Prostate gland (tissue), 2 donors: Measurements from ENCODE around the gene ZNF25. TPM values are rescaled to one million over a fixed set of nuclear protein-coding genes. Genes with fewer than 3 reads are reported as not detected.
"Not testable (repeated sequence)": the region's sequence is repeated elsewhere in the genome, so short reads cannot be mapped to it uniquely, and the experiment has no call there.

ENCODE experiments used
- DNase-seq: peaks from one replicate; pipeline ENCODE4 v3.0.0-alpha.2; 2019; ENCODE audit warnings: low spot score
- H3K27ac ChIP-seq, 2 donors: fragments of 200-600 bp; sonication (generic); 2 replicates each; pipeline ENCODE4 v1.5.1; 2017 to 2019
- H3K27me3 ChIP-seq: fragments of 200-600 bp; sonication (generic); replicated peaks from 2 replicates; pipeline ENCODE4 v1.5.1; 2019; ENCODE audit not compliant: insufficient read depth
- H3K36me3 ChIP-seq, 2 donors: fragments of 200-600 bp; sonication (generic); 1 replicate in 1 of 2; 2 replicates in 1 of 2; pipeline versions ENCODE4 v1.5.1 to v1.8.1; 2017 to 2019
- H3K4me1 ChIP-seq: fragments of 200-600 bp; sonication (generic); replicated peaks from 2 replicates; pipeline ENCODE4 v1.5.1; 2019
- H3K4me3 ChIP-seq, 2 donors: fragments of 200-600 bp; sonication (generic); 2 replicates each; pipeline ENCODE4 v1.5.1; 2017 to 2019
- H3K9me3 ChIP-seq: fragments of 200-600 bp; sonication (generic); 2 replicates; pipeline ENCODE4 v1.5.1; 2017
- CTCF ChIP-seq, 4 experiments: fragments of 200-600 bp in 2 of 4; fragments of 450-650 bp in 2 of 4; sonication (generic) in 2 of 4; IDR thresholded peaks; 1 replicate in 3 of 4; 2 replicates in 1 of 4; pipeline ENCODE4 v1.5.1; 2016 to 2019; ENCODE audit warnings: antibody characterized with exemption in 4 of 4, mild to moderate bottlenecking in 2 of 4, moderate library complexity in 2 of 4
- POLR2A ChIP-seq: fragments of 450-650 bp; IDR thresholded peaks from one replicate; pipeline ENCODE4 v1.6.1; 2016; ENCODE audit warnings: antibody characterized with exemption, mild to moderate bottlenecking
- POLR2AphosphoS5 ChIP-seq: sonication (generic); formaldehyde crosslinking; IDR thresholded peaks from one replicate; pipeline ENCODE4 v1.6.1; 2017; ENCODE audit warnings: antibody characterized with exemption
- WGBS: methylation state at CpG from one replicate; pipeline ENCODE4 v1.1.5; 2018; 5-methylcytosine and 5-hydroxymethylcytosine counted together
- intact Hi-C: fragments of 100-400 bp; cut with DNase I; formaldehyde crosslinking; loops from one replicate; pipeline ENCODE4 v1.14.2; 2022
- total RNA-seq, 2 donors: library from RNA; depleted of rRNA; stranded (reverse); fragments of >200 nt; gene quantifications; one replicate each; pipeline ENCODE4 v1.1.0, GENCODE V29; 2016

ZNF25 gene
- total RNA-seq, 2 donors from 2014 or later = 9.8 to 13.0 TPM

GRCh38 chr10:38007991-38008390 lies 31.5 kb upstream of the ZNF25 start:
- H3K9me3 ChIP-seq = no peaks in the 10 kb centered on the region
- H3K4me3 ChIP-seq = no peak overlapping the region
- 42% methylated on average over 3 of the region's 3 CpGs for WGBS
- H3K4me1 ChIP-seq = no peaks in the 10 kb centered on the region
- H3K36me3 ChIP-seq = no peaks in the 10 kb centered on the region
- intact Hi-C loops = no loop called here
- no peak overlapping the region for H3K27ac ChIP-seq
- no peaks in the 10 kb centered on the region for H3K27me3 ChIP-seq
- TF ChIP-seq POLR2AphosphoS5 = no peak
- TF ChIP-seq POLR2A = no peak
- no peak for TF ChIP-seq CTCF (IDR thresholded peaks at IDR 0.05)
- no peak for DNase-seq

- no peak for DNase-seq
- Histone ChIP-seq H3K4me3 (no peak overlapping the region), H3K27ac (no peak overlapping the region), H3K9me3 (no peaks in the 10 kb centered on the region), H3K36me3 (no peaks in the 10 kb centered on the region), H3K27me3 (no peaks in the 10 kb centered on the region), H3K4me1 (no peaks in the 10 kb centered on the region)
- TF ChIP-seq POLR2A (no peak), POLR2AphosphoS5 (no peak), CTCF (IDR thresholded peaks at IDR 0.05) (no peak)
- intact Hi-C loops = no loop called here
Observed at GRCh38 chr10:38007551-38007950, 31.1 kb upstream of the ZNF25 start.

GRCh38 chr10:38003588-38003987 lies 27.1 kb upstream of the ZNF25 start:
- no peak for DNase-seq
- WGBS = 91% methylated on average over 1 of the region's 1 CpG
- Histone ChIP-seq H3K27ac (no peak overlapping the region), H3K27me3 (no peaks in the 10 kb centered on the region), H3K4me1 (no peaks in the 10 kb centered on the region), H3K9me3 (no peaks in the 10 kb centered on the region), H3K4me3 (no peak overlapping the region), H3K36me3 (no peaks in the 10 kb centered on the region)
- TF ChIP-seq POLR2A (no peak), CTCF (IDR thresholded peaks at IDR 0.05) (no peak), POLR2AphosphoS5 (no peak)
- intact Hi-C loops = no loop called here

GRCh38 chr10:38003026-38003425 lies 26.6 kb upstream of the ZNF25 start:
- H3K27ac ChIP-seq = no peak overlapping the region
- intact Hi-C loops = no loop called here
- H3K36me3 ChIP-seq = no peaks in the 10 kb centered on the region
- no peak for DNase-seq
- H3K4me1 ChIP-seq = no peaks in the 10 kb centered on the region
- no peak for TF ChIP-seq POLR2AphosphoS5
- TF ChIP-seq POLR2A = no peak
- no peak for TF ChIP-seq CTCF (IDR thresholded peaks at IDR 0.05)
- H3K9me3 ChIP-seq = no peaks in the 10 kb centered on the region
- 88% methylated on average over 6 of the region's 6 CpGs for WGBS
- no peak overlapping the region for H3K4me3 ChIP-seq
- H3K27me3 ChIP-seq = no peaks in the 10 kb centered on the region

- DNase-seq, H3K9me3 ChIP-seq, H3K4me1 ChIP-seq, H3K36me3 ChIP-seq, intact Hi-C loops, H3K27ac ChIP-seq, H3K4me3 ChIP-seq, H3K27me3 ChIP-seq: not testable (repeated sequence)
- WGBS = 93% methylated on average over 1 of the region's 1 CpG
Observed at GRCh38 chr10:38000474-38000873, 24.0 kb upstream of the ZNF25 start.

GRCh38 chr10:37998920-37999319 lies 22.5 kb upstream of the ZNF25 start:
- H3K27ac ChIP-seq, H3K36me3 ChIP-seq, H3K9me3 ChIP-seq, intact Hi-C loops, H3K4me3 ChIP-seq, H3K4me1 ChIP-seq, DNase-seq, H3K27me3 ChIP-seq: not testable (repeated sequence)
- WGBS = 55% methylated on average over 2 of the region's 3 CpGs
